HepG2 (cell line): ENCODE results near the gene FAM53C. TPM values are rescaled to one million over a fixed set of nuclear protein-coding genes. Genes with fewer than 3 reads are reported as not detected.

Source experiments
- BRCA1 ChIP-seq: sonication (generic); formaldehyde crosslinking; IDR thresholded peaks from 2 replicates; pipeline ENCODE4 v1.4.0; 2020; ENCODE audit warnings: missing genetic modification reagents
- FOXC1 ChIP-seq: sonication (generic); formaldehyde crosslinking; IDR thresholded peaks from 2 replicates; pipeline ENCODE4 v1.8.0; 2022; ENCODE audit warnings: mild to moderate bottlenecking, missing genetic modification reagents, borderline replicate concordance
- IRX3 ChIP-seq: sonication (generic); formaldehyde crosslinking; IDR thresholded peaks from 2 replicates; pipeline ENCODE4 v1.8.1; 2023; ENCODE audit warnings: mild to moderate bottlenecking, low read depth, missing genetic modification reagents, borderline replicate concordance
- ISX ChIP-seq: sonication (generic); formaldehyde crosslinking; conservative IDR thresholded peaks from 2 replicates; pipeline ENCODE4 v1.5.0; 2020; ENCODE audit warnings: missing genetic modification reagents
- KAT7 ChIP-seq: IDR thresholded peaks from 2 replicates; pipeline ENCODE4 v1.6.1; 2018; ENCODE audit warnings: borderline replicate concordance, missing compliant biosample characterization
- KDM5A ChIP-seq: fragments of 200-600 bp; sonication (generic); IDR thresholded peaks from 2 replicates; pipeline ENCODE4 v1.7.0; 2018; ENCODE audit warnings: antibody characterized with exemption, mild to moderate bottlenecking, low read length, borderline replicate concordance
- MXD3 ChIP-seq: IDR thresholded peaks from 2 replicates; pipeline ENCODE4 v1.6.1; 2016; ENCODE audit warnings: mild to moderate bottlenecking, missing biosample characterization, missing genetic modification reagents
- MYNN ChIP-seq: sonication (generic); formaldehyde crosslinking; IDR thresholded peaks from 2 replicates; pipeline ENCODE4 v1.4.0; 2020; ENCODE audit warnings: mild to moderate bottlenecking, low read depth, missing genetic modification reagents
- NCOA1 ChIP-seq: sonication (generic); formaldehyde crosslinking; IDR thresholded peaks from 2 replicates; pipeline ENCODE4 v1.9.0; 2021; ENCODE audit warnings: missing genetic modification reagents
- NR2F2 ChIP-seq: IDR thresholded peaks from 2 replicates; pipeline ENCODE4 v1.6.1; 2012; ENCODE audit warnings: low read depth, inconsistent platforms, borderline replicate concordance
- PBX3 ChIP-seq: sonication (generic); formaldehyde crosslinking; IDR thresholded peaks from 2 replicates; pipeline ENCODE4 v1.8.1; 2023; ENCODE audit warnings: missing genetic modification reagents, inconsistent platforms, borderline replicate concordance
- POGZ ChIP-seq: sonication (generic); formaldehyde crosslinking; IDR thresholded peaks from 2 replicates; pipeline ENCODE4 v1.4.0; 2020; ENCODE audit warnings: mild to moderate bottlenecking, missing genetic modification reagents
- REST ChIP-seq, 2 experiments: IDR thresholded peaks; 2 replicates each; pipeline ENCODE4 v1.6.1; 2011 to 2012; ENCODE audit warnings: low read length in 2 of 2, borderline replicate concordance in 1 of 2, low read depth in 1 of 2, mild to moderate bottlenecking in 1 of 2, moderate library complexity in 1 of 2
- RFX1 ChIP-seq: fragments of 450-650 bp; IDR thresholded peaks from 2 replicates; pipeline ENCODE4 v1.6.1; 2017
- SKI ChIP-seq: fragments of 450-650 bp; IDR thresholded peaks from one replicate; pipeline ENCODE4 v1.6.1; 2018; ENCODE audit warnings: mild to moderate bottlenecking; ENCODE audit not compliant: partially characterized antibody
- ZFYVE20 ChIP-seq: sonication (generic); formaldehyde crosslinking; IDR thresholded peaks from 2 replicates; pipeline ENCODE4 v1.8.0; 2023; ENCODE audit warnings: low read depth, mild to moderate bottlenecking, moderate library complexity, missing genetic modification reagents, borderline replicate concordance
- ZMYM2 ChIP-seq: sonication (generic); formaldehyde crosslinking; IDR thresholded peaks from 2 replicates; pipeline ENCODE4 v1.8.0; 2022; ENCODE audit warnings: mild to moderate bottlenecking, missing genetic modification reagents
- ZNF234 ChIP-seq: sonication (generic); formaldehyde crosslinking; conservative IDR thresholded peaks from 2 replicates; pipeline ENCODE4 v1.5.1; 2020; ENCODE audit warnings: mild to moderate bottlenecking, missing genetic modification reagents
- ZNF644 ChIP-seq: IDR thresholded peaks from 2 replicates; pipeline ENCODE4 v1.6.1; 2016; ENCODE audit warnings: low read depth
- ZNF670 ChIP-seq: sonication (generic); formaldehyde crosslinking; IDR thresholded peaks from 2 replicates; pipeline ENCODE4 v1.8.0; 2022; ENCODE audit warnings: mild to moderate bottlenecking, missing genetic modification reagents, borderline replicate concordance
- ZNF737 ChIP-seq: sonication (generic); formaldehyde crosslinking; IDR thresholded peaks from 2 replicates; pipeline ENCODE4 v1.5.0; 2020; ENCODE audit warnings: missing genetic modification reagents, mild to moderate bottlenecking, borderline replicate concordance
- ZNF788 ChIP-seq: sonication (generic); formaldehyde crosslinking; IDR thresholded peaks from 2 replicates; pipeline ENCODE4 v1.5.0; 2020; ENCODE audit warnings: mild to moderate bottlenecking, missing genetic modification reagents, borderline replicate concordance
- ZNF790 ChIP-seq: sonication (generic); formaldehyde crosslinking; IDR thresholded peaks from 2 replicates; pipeline ENCODE4 v1.8.0; 2022; ENCODE audit warnings: missing genetic modification reagents, mild to moderate bottlenecking, borderline replicate concordance
- polyA plus RNA-seq, 8 experiments: library from polyadenylated mRNA; depleted of rRNA in 3 of 8; stranded (reverse) in 7 of 8; unstranded in 1 of 8; fragments of >200 nt; fragmentation: Illumina TruSeq in 4 of 8; extraction: Trizol in 4 of 8; gene quantifications; 2 replicates each; pipeline versions ENCODE4 v1.2.1 to v1.2.3, GENCODE V29; 2011 to 2016; ENCODE audit warnings: low read depth in 4 of 8, missing spikeins in 1 of 8, mixed read lengths in 1 of 8; ENCODE audit not compliant: insufficient read depth in 1 of 8
- total RNA-seq, 5 experiments: library from RNA; depleted of rRNA; stranded (reverse); fragments of >200 nt; fragmentation: Illumina TruSeq; extraction: Trizol; gene quantifications; 2 replicates each; pipeline ENCODE4 v1.2.3, GENCODE V29; 2016; ENCODE audit warnings: low read depth in 1 of 5

FAM53C gene
- total and polyA plus RNA-seq, 2 of the 13 experiments (the other 11 are each of a cell fraction or from before 2014, with no cell fraction given), result 26.9 to 30.1 TPM

- TF ChIP-seq ZNF234 (CRISPR knock-in tag) (no peak), ZNF644 (no peak), MXD3 (peak; percentile 91), REST (IDR thresholded peaks at IDR 0.05; ENCODE audit: borderline replicate concordance in 1 of 2, low read depth in 1 of 2, low read length in 2 of 2) (peak in 1 of 2 experiments; percentile 87; a peak in 3 of 4 replicates), IRX3 (CRISPR knock-in tag) (peak; percentile 89), NR2F2 (no peak; the same call in 1 of the 2 replicates), NCOA1 (CRISPR knock-in tag) (no peak), ZFYVE20 (CRISPR knock-in tag) (0 out of 2 replicates have a peak, but pooled peaks have one; percentile 27), KAT7 (no peak; the same call in 1 of the 2 replicates), ZNF790 (CRISPR knock-in tag) (no peak), ZNF788 (CRISPR knock-in tag) (peak; percentile 47; the same call in 1 of the 2 replicates), RFX1 (no peak), SKI (no peak), ISX (CRISPR knock-in tag) (no peak; the same call in 1 of the 2 replicates), FOXC1 (CRISPR knock-in tag) (peak; percentile 80; the same call in 1 of the 2 replicates), ZNF737 (no peak), MYNN (CRISPR knock-in tag) (no peak), POGZ (no peak), ZNF670 (no peak; the same call in 1 of the 2 replicates), PBX3 (CRISPR knock-in tag) (no peak), BRCA1 (peak; percentile 90), ZMYM2 (CRISPR knock-in tag) (no peak), KDM5A (peak; percentile 22; the same call in 1 of the 2 replicates)
Observed at GRCh38 chr5:138337685-138338410, at the start of gene FAM53C (continued).
